NCI-H526 treated with DMSO at 0.1 percent for 48 hours (cell line): ENCODE measurements around the gene SH3GL3.

ENCODE experiments used
- DNase-seq: peaks from one replicate; lab custom pipeline; 2025; lab: John Stamatoyannopoulos, UW

Gene SH3GL3

DNA sequence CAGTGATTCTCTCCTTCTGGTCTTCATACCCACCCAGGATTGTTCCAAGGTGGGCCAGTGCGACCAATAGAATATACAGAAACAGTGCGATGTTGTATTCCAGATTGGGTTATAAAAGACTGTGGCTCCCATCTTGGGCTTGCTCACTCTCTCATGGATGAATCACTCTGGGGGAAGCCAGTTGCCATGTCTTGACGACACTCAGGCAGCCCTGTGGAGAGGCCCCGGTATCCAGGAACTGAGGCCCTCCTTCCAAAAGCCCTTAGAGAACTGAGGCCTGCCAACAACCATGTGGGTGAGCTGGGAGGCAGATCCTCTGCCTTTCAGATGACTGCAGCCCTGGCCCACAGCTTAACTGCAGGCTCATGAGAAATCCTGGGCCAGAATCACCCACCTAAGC lies 57.2 kb downstream of the SH3GL3 start:
- no peak for DNase-seq

DNA sequence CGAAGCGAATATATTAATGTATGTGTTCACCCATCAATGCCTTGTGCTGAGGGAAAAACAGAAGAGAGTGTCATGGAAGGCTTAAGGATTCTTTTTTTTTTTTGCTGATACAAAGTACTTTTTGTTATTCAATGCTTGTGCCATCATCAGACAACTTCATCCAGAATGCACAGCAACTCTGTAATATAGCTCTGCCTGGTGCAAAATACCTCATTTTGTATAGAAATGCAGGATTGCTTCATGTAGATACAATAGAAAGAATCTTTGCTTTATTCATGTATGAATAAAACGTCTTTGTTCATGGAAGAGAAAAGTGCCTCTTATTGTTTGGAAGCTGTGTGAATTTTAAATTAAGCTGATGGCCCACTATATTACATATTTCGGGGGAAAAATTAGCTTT lies 62.9 kb downstream of the SH3GL3 start:
- DNase-seq, result no peak

DNA sequence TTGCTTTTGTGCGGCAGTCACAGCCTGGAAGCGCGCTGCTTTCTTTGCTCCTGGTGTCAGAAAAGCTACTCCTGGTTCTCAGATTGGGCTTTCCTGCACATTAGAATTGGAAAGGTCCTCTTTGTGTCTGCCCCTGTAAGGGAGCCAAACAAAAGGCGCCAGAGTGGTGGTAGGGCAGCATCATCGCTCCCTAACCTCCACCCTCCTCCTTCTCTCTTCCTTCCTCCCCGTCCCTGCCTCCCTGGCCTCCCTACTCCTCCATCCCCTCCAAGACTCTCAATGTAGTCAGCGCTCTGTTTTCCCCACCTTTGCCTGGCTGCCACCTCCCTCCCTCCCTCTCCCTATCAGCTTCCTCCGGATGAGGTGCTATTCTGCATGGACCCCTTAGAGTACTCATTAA lies 65.3 kb downstream of the SH3GL3 start:
- DNase-seq, result no peak

DNA sequence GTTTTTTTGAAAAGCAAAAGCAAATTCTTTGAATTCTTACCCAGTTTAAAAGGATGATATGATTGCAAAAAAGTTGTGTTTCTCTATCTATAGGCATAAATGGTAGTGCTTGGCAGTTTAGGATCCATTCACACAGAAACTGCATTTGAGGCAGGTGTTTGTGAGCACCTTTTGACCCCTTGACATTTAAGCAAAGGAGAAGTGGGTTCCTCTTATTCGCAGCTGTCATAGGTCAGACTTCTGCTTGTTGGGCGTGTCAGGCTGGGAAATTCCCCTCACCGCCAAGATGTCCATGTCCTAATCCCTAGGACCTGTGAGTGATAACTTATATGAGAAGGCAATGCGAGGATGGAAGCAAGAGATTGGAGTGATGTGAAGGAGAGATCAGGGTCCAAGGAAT lies 67.4 kb downstream of the SH3GL3 start:
- DNase-seq, result no peak

DNA sequence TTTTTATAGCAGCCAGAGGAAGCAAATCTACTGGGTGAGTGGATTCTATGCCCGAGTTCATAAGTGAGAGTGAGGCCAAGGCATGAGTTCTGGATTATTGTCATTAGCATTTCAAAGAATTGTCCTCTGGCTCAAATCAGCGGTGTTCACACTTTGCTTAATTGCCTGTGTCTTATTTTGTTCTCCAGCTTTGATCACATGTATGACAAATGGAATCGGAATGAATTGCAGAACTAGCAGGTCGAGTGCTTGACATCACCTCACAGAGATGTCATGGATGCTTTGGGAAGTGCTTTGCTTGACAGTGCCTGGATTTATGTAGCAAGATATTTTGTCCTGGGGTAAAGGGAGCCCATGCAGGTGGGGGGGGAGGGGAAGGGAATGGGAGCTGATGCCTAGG lies 68.0 kb downstream of the SH3GL3 start:
- DNase-seq, result no peak

DNA sequence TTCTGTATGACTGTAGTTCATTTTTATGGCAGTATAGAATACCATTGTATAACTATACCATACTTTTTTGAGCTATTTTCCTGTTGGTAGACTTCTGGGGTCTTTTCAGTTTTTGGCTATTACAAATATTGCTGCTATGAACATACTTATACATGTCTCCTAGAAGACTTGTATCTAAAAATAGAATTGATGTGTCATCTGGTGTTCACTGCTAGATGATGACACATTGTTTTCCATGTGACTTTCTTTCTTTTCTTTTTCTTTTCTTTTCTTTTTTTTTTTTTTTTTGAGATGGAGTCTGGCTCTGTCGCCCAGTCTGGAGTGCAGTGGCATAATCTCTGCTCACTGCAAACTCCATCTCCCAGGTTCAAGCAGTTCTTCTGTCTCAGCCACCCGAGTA lies 69.8 kb downstream of the SH3GL3 start:
- no peak for DNase-seq

DNA sequence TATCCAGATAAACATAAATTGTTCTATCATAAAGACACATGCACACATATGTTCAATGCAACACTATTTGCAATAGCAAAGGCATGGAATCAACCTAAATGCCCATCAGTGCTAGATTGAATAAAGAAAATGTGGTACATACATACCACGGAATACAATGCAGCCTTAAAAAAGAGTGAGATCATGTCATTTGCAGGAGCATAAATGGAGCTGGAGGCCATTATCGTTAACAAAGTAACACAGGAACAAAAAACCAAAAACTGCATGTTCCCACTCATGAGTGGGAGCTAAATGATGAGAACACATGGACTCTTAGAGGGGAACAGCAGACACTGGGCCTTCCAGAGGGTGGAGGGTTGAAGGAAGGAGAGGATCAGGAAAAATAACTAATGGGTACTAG lies 79.2 kb downstream of the SH3GL3 start:
- DNase-seq, result no peak

DNA sequence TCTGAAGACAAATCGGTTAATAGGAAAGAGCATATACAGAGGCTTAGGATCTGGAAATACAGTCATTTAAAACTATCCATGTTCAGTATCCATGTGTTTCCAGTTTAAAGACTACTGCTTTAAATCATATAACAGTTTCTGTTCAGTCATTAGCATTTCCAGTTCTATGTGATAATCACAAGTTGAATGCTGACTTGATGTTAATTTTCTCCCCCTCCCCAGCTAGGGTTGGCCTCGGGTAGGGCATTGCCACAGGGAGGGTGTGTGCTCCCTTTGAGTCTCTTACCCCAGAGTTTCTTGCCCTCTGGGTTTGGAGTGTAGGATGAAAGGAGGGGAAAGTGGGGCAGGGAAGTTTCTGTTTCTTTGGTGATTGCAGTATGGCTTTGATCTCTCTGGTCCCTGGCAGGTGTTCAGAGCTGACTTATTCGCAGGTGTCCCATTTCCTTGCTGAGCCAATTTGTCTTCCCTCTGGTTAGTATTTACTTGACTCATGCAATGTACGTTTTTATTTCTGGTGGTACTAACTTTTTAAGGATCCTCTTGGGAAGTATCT lies 86.3 kb downstream of the SH3GL3 start:
- no peak for DNase-seq

DNA sequence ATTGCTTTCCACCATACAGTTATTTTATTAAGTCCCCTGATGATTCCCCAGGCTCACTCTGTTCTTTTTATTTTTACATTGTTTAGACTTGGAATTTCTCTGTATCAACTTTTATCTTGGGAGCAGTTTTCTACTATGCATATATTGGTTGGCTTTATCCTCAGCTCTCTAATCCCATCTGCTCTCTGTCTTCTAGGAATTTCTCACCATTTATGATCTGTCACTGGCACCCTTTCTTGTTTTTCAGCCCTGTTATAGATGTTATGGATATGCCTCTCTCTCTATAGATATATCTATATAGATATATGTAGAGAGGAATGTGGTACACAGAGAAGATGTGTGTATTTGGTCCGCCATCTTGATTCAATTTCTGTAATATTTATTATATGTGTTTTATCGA lies 90.5 kb downstream of the SH3GL3 start:
- no peak for DNase-seq

DNA sequence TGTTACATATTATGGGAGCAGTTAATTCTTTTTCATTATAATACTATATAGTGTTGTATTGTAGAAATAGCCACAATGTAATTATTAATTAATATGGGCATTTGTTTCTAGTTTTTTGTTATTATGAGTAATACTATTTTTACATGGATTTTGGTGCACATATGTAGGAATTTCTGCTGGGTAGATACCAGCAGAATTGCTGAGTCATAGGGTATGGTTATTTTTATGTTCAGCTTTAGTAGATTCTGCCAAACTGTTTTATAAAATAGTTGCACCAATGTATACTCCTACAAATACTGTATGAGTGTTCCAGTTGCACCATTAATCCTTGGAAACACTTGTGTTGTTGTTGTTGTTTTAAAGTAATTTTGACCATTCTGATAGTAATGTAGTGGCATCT lies 91.5 kb downstream of the SH3GL3 start:
- no peak for DNase-seq

DNA sequence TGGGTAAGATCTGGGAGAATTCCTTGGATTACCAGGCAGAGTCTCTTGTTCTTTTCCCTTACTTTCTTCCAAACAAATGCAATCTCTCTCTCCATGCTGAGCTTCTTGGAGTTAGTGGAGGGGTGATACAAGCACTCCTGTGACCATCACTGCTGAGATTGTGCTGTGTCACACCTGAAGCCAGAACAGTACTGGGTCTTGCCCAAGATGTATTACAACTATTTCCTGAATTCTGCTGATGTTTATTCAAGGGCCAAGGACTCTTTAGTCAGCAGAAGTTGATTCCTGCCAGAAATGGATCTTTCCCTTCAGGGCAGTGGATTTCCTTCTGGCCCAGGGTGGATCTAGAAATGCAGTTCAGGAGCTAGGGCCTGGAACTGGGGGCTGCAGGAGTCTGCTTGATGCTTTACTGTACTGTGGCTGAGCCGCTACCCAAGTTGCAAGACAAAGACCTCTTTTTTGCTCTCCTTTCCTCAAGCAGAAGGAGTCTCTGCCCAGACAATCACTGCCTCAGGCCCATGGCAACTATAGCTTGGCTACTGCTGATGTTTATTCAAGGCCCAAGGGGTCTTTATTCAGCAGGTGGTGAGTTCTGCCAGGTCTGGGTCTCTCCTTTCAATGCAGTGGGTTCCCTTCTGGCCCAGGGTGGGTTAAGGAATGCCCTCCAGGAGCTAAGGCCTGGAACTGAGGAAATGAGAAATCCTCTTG lies 98.8 kb downstream of the SH3GL3 start:
- no peak for DNase-seq

DNA sequence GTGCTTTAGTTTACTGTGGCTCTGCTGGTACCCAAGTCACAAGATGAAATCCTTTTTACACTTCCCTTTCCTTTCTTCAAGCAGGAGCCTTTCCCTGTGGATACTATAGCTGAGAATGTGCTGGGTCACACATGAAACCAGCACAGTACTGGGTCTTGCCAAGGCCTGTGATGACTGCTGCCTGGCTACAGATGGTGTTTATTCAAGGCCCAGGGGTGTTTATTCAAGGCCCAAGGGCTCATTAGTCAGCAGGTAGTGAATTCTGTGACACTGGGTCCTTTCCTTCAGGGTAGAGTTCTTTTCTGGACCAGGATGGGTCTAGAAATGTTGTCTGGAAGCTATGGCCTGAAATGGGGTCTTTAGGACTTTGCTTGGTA lies 99.4 kb downstream of the SH3GL3 start:
- DNase-seq, result no peak

DNA sequence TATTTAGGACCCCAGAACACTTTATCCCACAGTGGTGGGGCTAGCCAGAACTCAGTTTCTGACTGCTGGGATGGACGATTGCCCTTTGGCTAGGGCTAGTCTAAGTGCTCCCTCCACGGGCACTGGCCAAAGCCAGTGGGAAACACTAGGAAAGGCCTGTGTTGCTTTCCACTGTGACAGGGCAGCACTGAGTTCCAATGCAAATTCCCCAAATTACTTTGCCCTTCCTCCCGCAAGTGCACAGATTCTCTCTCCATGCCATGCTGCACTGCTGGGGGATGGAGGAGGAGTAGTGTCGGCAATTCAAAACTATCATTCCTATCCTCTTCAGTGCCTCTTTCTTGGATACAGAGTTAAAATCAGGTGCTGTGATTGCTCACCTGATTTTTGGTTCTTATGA lies 100.0 kb downstream of the SH3GL3 start:
- no peak for DNase-seq

DNA sequence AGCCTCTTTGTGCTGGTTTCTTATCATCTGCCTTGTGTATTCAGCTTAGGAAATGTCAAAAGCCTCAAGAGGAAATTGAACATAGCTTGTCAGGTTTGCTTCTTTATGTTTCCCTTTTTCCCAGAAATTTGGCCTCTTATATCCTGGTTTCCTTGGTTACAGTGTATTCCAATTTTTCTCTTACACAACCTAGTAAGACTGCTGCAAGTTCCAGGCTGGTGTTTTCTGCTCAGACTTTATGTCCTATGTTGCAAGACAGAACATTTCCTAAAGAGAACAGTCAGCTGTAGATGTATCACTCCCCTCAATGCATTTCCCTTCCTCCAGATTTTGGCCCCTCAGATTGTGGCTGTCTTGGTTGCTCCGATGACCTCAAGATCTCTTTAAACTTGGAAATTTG lies 102.5 kb downstream of the SH3GL3 start:
- DNase-seq, result no peak

DNA sequence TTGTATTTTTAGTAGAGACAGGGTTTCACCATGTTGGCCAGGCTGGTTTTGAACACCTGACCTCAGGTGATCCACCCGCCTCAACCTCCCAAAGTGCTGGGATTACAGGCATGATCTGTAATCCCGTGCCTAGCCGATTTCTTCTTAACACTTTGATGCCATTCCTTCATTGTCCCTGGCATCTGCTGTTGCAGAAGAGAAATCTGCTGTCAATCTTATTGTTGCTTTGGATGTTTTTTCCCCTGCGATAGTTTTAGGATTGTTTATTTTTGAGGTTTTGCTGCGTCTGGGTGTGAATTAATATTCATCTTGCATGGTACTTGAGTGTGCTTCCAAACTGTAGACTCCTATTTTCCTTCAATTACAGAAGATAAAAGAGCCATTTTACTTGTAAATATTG lies 107.4 kb downstream of the SH3GL3 start:
- DNase-seq, result no peak

DNA sequence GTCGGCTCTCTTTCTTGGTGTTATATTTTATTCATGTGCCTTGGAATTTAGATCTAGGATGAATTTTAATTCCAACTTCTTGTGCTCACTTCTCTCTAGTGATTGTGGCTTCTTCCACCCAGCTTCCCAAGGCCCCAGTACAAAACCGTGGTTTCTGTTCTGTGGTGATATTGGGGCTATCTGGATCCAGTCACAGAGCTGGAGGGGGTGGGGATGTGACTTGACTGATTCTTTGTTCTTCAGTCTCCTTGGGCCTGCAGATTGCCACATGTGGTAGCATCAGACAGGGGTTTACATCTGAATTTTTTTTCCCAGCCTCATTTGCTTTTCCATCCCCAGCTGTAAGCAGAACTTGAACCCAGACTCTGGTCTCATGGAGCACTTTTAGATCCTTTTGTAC lies 108.2 kb downstream of the SH3GL3 start:
- DNase-seq, result no peak

DNA sequence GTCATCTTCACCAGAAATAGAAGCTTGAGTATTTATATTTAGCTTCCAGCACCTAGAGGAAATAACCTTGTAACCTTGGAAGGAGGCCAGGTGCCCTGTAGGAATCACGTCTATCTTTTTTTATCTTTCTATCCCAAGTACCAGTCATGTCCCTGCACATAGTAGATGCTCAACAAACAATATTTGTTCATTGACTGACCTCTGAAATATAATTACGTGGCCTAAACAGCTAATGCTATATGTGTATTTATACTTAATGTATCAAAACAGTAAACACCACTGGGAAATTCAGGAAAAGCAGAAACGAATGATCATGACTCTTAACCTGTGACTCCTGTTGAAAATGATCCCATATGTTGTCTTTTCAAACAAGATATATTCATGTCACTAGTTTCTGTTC lies 108.9 kb downstream of the SH3GL3 start:
- DNase-seq, result no peak

DNA sequence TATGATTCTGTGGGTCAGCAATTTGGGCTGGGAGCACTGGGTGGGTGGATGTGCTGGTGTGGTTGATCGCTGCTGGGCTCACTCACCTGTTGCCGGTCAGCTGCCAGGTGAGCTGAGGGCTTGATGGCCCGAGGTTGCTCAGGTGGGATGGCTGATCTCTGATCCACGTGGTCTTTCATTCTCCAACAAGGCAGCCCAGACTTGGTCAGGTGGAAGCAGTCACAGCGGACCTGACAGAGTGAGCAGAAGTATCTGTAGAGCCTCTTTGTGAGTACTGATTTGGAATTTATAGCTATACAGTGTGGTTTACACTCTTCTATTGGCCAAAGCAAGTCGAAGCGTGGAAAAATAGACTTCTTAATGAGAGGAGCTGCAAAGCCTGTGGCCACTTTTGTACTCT lies 109.6 kb downstream of the SH3GL3 start:
- DNase-seq, result no peak

DNA sequence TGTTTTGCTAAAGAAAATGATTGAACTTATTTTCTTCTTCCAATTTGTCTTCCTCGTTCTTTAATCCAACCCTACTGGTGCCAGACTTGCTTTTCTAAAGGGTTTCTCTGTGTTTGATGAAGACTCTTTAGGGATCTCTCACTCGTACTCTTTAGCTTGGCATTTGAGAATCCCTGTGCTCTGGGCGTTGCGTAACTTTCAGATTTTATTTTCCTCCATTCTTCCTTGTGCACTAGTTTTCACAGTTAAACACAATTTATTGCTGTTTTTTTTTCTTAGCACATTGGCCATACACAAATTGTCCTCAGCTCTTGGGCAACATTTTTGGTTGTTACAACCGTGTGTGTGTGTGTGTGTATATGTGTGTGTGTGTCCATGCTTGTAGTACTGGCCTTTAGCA lies 111.0 kb downstream of the SH3GL3 start:
- no peak for DNase-seq

DNA sequence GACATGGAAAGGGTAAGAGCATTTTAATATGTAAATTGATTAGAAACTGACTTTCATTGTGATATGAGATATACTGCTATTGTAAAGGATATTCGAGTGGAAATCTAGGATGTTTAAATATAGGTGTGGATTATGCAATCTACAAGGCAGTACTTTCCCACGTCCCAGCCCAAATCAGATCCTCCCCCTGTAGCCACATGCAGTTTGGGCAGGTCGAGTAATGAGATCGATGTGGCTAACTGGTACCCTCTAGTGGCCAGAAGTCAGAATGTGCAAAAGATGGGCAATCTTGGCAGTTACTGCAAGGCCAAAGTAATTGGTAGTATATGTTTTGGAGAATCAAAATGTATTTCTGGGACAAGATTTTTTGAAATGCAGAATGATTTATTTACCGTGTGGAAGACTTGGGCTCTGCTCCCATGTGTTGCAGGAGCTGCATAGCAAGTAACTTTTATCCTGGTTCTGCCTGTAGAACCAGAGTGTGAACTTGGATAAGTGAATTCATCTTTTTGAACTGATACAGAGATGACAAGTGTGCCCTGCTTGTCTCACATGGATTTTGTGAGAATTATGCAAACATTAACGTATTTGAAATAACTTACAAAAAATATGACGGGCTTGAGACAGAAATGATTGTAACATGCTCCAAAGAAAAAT lies 112.3 kb downstream of the SH3GL3 start:
- DNase-seq, result peak; percentile 53

DNA sequence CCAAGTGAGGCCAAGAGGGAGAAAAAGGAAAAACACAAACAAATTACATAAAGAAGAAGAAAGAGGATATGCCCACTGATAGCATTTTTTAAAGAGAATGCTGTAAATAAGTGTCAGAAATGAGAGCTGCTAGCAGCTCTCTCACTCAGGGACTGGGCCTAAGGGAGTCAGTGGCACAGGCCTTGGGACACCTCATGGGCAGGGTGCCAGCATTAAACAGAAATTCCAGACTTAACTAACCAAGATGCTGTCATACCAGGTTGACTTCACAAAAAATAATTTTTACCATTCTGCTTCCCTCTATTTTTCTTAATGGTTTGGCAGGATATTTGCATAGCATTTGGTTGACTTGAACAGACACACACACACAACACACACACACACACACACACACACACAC lies 114.5 kb downstream of the SH3GL3 start:
- no peak for DNase-seq

DNA sequence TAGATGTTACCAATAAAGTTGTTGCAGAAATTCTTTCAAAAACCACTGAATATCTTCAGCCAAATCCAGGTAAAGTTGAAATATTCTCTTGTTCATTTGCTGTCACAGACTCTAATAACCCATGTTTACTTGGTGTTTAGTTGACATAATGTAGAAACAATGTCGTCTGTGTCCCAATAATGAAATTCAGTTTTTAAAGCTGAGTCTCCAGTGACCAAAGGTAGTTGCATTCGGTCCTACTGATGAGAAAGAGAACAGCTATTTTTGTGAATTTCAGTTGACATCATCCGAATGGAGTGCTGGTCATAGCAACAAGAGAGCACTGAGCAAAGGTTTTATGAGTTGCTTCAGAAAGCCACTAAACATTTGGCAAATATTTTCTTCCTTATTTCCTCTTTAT lies 118.0 kb downstream of the SH3GL3 start:
- DNase-seq, result no peak

DNA sequence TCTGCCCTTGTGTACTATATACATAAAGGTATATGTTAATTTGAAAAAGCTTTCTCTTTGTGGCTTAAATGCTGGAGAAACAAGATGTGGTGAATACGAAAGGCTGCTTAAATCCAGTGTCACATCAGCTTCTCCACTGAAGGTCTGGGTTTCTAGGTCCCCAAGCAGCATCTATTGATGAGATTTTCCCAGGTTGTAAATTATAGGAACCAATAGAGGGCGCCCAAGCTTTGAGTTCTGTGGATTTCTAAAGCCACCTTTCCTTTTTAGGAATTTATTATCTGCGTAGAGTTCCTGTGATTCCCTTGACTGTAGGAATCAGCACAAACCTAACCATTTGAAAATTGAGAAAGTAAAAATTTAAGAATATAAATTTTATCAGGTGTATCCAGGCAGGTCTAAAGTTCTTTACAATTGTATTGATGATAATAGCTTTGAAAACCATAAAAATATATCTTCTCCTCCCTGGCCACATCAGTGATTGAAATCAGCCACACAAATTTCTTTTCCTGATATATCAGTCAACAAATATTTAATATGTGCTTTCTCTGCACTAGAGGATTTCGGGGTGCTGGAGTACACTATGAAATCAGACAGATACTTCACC lies 118.5 kb downstream of the SH3GL3 start:
- peak; percentile 46 for DNase-seq

DNA sequence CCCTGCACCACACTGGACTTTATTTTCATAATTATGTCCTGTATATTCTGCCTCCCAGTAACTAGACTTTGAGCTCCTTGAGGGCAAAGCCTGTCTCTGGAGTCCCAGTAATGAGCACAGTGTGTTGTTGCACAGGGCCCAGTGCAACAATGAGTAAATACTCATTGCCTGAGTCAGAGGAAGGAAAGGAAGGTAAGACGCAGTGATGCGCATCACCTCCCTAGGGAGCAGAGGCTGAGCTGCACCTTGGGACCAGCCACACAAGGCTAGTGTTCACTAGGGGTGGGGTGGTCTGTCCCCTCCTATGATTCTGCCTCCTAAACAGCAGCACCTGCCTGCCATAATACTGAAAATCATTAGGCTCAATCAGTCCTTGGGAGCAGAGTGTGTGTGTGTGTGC lies 120.2 kb downstream of the SH3GL3 start:
- no peak for DNase-seq
